DMS 273 (cell line): ENCODE results near the gene ROR1.
"Not testable (repeated sequence)": the region's sequence is repeated elsewhere in the genome, so short reads cannot be mapped to it uniquely, and the experiment has no call there.

Experiments used
- DNase-seq: peaks from one replicate; lab custom pipeline; 2025; ENCODE audit not compliant: unreplicated experiment; lab: John Stamatoyannopoulos, UW

The ROR1 gene

DNA sequence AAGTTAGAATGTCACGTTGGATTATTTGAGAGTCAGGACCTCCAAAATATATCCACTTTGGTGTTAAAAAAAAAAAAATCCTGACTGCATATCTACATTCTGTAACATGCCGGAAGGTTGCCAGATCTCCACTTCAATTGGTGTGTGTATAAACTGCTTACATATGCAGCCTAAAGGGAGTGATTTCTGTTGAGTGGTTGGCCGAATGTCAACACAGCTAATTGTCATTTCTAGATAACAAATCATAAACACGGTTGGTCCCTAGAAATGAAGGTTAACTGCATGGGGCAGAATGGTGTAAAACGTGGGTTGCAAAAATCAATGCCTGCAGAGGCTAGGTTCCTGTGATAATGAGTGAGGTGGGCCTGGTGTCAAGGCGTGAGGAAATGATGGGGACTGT, 15.0 kb upstream of the ROR1 start:
- no peak for DNase-seq

DNA sequence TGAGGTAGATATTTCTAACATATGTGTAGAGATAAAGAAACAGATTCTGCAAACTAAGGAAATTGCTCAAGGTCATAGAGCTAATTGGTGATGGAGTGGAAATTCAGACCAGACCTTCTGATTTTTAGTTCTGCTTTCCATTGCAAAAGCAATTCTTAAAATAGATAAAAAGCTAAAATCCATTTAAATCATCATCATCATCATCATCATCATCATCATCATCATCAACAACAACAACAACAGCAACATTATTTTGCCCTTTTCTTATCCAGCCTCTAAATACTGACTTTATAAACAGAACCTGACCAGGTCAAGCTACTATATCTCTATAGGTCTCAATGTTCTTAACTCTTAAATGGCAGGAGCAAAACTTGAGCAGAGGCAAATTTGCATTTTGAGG, 14.0 kb upstream of the ROR1 start:
- no peak for DNase-seq

DNA sequence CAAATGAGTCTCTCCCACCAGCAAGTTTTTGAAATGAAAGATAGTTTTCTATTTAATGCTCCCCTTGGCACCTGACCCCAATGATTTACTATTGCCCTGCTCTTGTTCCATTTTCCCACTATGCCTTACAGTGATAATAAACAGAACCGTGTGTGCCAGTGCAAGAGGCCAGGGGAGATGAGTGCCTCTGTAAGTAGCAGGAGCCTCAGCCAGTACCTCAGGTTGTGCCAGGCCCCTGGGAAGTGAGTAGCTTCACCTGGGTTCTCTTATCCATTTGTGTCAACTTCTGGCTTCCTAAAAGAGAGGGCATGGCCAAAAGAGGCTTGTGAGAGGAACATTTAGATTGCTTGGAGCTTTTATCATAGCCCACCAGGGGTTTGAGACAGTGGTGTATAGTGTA, 3.4 kb upstream of the ROR1 start:
- no peak for DNase-seq

DNA sequence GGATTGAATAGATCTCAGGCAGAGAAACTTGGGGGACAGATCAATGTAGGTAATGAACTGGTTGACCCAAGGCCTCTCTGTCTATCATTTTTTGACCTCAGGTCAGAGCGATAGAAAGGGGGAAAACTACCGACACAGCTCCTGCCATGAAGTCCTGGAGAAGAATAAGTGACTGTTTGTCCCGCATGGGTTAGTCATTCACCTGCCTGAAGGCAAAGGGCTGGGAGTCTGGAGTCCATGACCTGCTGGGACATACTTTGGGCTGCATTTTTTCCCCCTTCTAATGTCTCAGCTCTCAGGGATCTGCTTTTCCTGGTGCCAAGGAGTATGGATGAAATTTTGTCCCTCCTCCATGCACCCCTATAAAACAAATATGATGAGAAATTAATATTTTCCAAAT, 1.6 kb upstream of the ROR1 start:
- DNase-seq = no peak

DNA sequence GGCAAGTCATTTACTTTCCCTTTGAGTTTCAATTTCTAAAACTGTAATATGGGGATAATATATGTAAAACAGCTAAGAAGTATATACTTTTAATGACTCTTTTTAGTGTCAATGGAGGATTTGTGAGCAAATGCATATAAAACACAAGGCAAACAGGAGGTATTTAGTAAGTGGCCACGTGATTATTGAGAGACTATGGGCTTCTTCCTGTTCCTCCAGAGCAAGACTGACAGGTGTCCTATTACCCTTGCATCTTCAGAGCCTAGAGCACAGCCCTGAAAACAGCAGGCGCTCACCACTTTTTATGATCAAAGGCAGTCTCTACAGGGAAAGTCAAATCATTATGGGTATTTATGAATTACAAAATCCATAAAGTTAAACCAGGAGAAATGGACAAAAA, 941 bp upstream of the ROR1 start:
- peak; percentile 35 for DNase-seq

DNA sequence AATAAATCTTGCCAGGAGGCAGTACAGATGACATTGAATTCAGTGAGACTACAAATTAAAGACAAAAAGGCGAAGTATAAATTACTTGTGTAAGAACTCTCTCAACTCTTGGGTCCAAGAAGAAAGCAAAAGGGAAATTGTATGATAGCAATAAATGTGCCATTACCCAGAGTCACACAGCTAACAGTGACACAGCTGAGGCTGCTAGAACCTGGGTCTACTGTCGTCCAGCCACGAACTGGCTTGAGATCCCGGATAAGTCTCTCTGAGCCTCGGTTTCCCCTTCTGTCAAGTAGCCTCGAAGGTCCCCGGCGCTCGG, 362 bp upstream of the ROR1 start:
- no peak for DNase-seq

DNA sequence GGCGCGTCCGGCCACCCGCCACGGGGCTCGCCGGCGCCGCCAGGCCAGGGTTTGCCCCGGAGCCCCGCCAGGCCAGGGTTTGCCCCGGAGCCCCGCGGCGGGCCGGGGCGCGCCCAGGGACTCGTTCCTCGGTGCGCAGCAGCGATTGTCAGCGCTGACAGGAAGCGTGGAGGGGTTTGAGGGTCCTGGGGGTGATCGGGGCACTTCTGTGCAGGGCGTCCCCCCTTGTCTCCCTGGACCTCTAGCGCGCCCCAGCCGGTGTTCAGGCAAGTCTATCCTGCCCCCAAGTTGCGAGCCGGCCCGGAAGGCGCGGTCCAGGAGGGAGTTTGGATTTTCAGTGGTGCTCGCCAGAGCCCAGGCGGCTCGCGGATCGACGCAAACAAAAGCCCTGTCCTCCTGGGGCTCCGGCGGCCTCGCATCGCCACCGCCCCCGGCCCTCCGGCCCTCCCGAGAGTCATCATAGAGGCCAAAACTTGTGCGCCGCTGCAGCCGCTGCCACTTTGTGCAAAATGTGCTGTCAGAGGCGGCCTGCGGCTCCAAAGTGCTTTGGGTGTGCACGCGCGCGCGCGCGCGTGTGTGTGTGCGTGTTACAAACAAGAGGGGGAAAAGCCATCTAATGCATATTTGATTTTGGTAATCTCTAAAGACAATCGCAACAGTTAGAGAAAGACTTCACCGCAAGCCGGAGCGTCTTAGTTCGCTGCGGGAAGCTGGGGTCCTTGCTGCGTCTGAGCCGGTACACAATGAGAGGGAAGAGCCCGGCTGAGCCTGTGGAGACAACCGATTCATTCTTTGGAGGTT, 1.0 kb downstream of the ROR1 start:
- peak; percentile 78 for DNase-seq

DNA sequence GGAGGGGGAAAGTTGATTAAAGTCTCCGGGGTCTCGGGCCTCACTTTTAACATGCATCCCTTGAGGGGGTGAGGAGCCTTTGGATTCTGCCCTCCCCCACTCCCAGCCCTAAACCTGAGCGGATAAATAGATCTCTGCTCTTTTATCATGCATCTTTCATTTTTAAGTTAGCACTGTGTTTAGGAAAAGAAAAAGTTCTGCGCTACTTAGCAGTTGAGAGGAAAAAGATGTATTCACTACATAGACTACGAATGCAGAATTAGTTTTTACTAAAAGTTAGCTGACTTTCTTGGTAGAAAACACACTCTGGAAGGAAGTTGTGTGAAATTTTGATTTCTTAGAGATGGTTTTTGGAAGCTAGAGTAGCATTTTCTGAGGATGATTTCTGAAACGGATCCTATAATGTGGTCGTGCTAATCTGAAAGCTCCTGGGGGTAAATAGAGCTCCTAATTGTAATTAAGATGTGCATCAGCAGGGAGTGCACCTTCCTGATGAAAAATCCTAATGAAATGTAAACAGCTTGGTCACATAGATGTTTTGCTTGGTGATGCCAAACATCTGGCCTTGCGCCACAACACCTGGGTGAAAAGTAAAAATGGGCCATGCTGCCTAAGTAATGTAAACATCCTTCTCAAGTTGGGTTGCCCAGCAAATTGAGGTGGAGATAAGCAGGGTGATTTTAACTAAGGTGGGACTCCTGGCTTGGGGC, 1.8 kb downstream of the ROR1 start:
- DNase-seq = peak; percentile 40

DNA sequence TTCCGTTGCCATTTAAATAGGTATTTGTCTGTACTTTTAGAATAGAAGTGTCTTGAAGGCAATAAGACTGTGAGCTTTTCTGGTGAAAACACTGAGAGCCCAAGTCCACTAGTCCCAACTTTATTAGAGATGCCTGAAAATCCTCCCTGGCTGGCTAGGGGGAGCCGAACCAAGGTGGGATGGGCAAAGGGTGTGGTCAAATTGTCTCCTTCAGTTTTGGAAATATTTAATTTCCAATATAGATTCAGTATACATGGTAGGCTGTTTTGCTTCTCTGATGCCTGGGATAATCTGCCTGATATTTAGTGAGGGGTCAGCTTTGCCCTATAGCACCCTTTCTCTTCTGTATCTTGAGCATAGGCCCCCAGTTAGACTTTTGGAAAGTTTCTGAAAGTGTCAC, 3.5 kb downstream of the ROR1 start:
- DNase-seq = peak; percentile 44

DNA sequence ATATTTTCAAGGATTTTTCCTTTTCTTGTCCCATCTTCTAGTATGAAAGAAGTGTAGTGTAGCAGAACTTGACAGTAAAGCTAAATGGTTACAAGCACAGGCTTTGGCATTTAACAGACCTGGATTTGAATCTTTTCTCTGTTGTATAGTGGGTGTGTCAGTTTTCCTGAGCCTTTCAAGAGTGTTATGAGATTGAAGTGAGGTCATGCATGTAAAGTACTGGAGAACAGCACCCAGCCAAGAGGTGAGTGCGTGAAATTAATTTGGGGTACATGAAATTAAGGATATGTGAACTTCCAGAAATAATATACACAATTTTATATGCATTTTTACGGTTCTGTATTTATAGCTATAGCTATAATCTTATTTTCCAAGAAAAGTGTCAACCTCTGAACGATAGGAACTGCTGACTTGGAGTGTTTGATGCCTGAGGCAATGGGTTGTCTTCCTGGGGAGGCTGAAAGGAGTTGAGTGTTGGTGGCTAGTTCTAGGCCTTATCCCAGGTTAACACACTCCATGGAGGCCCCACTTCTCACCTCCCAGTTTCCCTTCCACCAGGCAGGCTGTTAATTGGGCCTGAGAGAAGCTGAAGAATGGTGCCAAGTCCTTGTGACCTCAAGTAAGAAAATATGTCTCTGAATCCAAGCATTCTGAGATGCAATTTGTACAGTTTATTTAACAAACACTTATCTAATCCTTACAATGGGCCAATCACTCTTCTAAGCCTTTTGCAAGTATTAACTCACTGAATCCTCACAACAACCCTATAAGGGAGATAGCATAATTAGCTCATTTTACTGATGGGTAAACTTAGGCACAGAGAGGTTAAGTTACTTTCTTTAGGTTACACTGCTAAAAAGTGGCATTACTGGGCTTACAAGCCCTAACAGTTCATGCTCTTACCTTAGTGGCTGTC, 4.4 kb downstream of the ROR1 start:
- no peak for DNase-seq

DNA sequence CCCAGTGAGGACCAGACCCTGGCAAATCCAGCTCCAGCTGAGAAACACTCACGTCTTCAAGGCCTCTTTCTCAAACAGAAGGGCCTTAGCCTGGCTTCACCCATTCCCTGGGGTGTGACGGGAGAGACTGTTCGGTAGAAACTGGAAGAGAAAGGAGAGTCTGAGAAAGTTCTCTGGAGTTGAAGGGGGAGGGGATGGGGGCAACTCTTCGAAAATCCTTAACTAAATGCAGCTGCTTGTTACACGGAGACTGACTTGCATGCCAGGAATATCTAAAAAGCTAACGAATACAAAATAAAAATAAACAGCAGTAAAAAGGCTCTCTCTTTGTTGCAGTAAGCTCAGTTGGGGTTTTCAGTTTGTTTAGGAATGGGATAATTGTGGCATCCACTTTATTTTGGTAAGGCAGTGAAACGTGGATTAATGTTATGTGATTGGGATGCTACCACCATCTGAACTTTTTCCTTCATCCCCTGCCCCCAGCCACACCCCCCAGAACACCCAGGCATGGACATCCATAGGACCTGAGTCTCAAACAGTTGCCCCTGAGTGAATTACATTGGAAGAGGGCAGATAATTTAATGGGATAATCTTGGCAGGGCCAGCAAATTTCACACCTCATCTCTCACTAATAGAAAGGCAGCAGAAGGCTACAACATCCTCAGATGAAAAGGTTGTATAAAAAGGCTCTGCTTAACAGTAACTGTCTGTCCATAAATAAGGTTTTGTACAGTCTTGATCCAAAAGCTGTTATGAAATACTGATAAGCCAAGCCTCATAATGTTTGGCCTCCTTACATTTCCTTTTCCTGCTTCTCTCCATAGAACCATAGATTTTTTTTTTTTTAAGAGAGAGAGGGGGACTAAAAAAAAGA, 5.8 kb downstream of the ROR1 start:
- peak; percentile 13 for DNase-seq

DNA sequence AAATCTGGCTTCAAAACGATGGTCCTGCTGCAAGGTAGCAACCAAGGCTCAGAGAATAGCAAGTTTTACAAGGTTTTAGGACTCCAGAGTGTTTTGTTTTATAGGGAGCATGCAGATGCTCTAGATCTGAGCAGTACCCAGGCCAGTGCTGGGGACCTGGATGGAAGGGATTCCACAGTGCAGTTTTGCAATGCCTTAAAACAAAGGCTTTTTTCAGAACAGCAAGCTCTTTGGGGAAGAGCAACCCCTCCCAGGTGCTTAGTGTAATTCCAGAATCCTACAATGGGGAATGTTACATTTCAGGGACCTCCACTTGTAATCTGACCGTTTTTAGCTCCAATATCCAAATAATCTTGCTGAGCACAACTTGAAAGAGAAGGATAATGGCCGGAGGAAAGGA, 6.7 kb downstream of the ROR1 start:
- DNase-seq = no peak

DNA sequence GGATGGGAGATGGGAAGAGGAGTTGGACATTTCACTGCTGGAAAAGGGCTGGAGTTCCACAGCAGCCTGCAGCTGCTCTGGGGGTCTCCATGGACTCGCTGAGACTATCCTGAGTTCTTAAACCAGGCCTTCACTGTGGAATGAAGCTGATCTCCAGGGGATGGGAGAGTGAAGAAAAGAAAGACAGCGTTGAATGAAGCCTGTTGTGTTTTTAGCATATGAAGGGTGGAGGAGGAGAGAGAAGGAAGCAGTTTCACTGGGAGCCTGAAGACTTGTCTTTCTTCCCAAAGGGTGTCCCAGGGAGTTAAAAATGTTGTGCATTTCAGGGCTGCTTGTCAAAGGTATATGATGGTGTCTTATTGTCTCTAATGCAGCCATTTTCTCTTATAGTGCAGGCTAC, 9.2 kb downstream of the ROR1 start:
- no peak for DNase-seq

DNA sequence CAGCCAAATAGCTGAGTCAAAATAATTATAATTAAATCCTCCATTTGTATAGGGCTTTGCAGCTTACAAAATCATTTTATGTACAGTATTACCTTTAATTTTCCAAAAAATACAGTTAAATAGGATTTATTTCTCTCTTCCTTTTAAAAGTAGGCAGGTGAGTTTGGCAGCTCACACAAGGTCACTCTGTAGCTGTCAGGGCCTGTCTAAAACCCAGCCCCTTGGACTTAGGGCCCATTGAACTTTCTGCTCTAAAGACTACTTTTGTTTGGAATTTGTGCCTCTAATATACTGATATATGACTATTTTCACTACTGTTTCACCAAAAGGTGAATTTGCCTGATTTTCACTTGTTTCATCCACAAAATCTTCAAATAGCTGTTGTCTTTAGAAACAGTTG, 10.3 kb downstream of the ROR1 start:
- no peak for DNase-seq

DNA sequence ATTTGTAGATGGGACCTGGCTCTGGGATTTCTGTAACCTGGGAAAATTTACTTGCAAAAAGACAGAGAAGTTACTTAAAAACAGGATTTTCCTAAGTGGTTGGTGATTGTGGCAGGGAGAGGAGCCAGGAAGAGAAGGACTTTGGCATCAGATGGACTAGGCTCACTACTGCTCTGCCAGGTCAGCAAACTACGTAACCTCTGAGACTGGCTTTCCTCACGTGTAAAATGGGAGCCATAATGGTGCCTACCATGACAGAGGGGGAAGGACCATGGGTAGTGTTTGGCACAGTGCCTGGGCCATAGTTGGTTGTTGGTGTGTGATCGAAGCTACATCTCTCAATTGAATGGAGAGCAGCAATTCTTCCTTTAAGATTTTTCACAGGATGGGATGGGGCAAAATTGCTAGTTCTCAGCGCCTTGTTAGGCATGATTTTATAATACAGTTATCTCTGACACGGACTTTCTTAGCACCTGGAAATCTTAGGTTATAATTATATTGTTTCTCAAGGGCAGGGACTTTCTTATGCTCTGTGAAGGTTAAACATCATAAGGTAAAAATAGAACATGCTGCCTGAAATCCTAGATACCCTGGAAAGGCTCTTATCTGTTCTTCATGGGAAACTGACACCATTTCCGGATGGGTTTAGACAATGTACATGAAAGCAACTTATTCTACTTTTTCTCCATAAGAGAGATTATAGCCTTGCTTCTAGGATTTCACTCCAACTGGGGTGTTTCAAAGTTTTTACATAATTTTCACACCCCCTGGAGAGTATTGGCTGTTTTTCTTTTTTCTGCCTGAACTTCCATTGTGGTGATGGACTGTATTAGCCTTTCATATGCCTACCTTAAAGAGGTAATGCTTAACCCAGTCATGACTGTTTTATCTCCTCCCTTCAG, 10.9 kb downstream of the ROR1 start:
- DNase-seq = peak; percentile 10

DNA sequence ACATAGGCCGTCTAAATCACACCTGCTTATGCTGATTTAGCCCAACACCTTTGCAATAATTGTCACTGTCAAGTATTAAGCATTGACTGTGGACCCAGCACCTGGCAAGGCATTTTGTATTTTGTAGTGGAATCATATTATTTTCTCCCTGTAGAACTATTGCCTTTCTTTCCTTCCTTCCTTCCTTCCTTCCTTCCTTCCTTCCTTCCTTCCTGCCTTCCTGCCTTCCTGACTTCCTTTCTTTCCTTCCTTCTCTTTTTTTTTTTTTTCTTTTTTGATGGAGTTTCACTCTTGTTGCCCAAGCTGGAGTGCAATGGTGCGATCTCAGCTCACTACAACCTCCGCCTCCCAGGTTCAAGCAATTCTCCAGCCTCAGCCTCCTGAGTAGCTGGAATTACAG, 13.5 kb downstream of the ROR1 start:
- not testable (repeated sequence) for DNase-seq

DNA sequence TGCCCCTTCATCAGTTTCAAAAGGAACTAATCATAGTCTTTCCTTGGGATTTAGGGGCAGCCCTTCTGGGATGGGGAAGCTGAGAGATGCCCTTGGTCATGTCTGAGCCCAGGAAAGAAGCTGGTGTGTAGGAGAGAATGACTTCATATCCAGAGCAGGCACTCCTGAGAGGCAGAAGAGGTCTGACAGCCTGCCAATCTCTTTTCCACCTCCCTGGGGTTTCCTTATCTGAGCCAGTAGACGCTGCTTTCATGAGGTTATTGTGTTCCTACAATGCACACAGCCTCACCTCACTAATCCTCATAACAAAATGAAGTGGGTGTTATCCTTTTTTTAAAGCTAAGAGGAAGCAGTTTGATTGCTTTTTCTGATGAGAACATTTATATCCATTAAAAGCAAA, 14.1 kb downstream of the ROR1 start:
- no peak for DNase-seq

DNA sequence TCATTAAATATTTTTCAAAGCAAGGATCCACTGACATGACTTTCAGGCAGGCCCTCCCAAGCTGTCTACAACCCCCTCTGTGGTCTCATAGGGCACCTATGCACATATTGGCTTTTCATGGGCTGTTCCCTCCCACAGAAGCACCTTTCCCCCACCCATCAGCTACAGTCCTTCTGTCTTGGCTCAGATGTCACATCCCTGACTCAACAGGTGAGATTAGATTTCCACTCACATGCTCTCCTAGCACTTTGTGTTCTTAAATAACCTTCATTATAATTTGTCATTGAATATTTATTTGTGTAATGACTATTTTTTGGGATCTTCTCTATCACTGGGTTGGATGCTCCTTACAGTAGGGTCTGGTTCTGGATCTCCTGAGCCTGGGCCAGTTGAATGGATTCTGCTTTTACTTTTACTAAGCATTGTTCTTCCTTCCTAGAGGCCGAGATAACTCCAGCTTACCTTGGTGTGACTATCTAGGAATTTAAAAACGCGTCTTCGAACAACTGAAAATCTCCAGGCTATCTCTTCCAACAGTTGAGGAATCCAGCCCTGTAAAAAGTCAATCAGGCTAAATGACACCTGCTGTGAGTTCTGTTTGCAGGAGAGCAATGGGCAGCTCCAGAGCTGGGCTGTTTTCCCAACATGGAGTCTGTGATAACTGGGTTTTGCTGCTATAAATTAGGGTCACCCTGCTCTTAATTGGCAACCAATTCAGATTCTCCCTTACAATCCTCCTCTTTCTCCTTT, 16.2 kb downstream of the ROR1 start:
- no peak for DNase-seq

DNA sequence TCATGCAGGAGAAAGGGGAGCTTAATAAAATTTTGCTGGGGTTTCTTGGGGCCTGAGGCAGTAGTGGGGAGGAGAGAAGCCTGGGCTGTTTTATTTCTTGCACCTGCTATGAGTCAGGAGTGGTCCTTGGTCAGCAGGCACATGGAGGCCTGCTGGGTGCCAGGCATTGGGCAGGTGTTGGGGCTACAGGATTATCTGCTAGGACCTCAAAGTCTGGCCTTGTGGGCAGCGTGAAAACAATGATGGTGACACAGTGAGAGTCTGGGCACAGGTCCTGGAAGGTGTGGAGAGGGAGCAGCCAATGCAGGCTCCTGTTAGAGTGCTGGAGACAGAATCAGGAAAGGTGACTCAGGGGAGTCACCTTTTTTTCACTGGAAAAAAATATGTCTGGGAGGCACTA, 17.2 kb downstream of the ROR1 start:
- no peak for DNase-seq
